ENCODE measurements around the gene COL9A1.

DNA sequence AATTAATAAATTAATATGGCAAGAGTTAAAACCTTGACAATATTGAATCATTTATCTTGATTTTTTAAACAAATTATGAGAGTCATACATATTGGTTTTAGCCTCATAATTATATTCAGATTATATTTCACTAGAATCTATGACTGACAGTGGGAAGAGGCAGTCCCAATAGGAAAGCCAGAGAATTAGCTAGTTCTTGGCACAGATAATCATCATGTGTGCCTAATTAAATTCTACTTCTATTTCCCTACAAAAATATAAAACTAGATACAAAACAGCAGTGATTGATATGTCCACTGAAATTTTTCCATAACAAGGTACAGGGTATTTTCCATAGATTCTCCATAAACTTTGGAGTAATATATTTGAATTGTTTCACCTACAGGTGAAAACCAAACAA, 38.6 kb downstream of the COL9A1 start:
- TF ChIP-seq, protein P1, sequence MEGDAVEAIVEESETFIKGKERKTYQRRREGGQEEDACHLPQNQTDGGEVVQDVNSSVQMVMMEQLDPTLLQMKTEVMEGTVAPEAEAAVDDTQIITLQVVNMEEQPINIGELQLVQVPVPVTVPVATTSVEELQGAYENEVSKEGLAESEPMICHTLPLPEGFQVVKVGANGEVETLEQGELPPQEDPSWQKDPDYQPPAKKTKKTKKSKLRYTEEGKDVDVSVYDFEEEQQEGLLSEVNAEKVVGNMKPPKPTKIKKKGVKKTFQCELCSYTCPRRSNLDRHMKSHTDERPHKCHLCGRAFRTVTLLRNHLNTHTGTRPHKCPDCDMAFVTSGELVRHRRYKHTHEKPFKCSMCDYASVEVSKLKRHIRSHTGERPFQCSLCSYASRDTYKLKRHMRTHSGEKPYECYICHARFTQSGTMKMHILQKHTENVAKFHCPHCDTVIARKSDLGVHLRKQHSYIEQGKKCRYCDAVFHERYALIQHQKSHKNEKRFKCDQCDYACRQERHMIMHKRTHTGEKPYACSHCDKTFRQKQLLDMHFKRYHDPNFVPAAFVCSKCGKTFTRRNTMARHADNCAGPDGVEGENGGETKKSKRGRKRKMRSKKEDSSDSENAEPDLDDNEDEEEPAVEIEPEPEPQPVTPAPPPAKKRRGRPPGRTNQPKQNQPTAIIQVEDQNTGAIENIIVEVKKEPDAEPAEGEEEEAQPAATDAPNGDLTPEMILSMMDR (IDR thresholded peaks at IDR 0.05; ENCODE audit: insufficient read depth, low read length, poor library complexity, severe bottlenecking) = no peak
- no peak for TF ChIP-seq EZH2phosphoT487 (conservative IDR thresholded peaks at IDR 0.05; ENCODE audit: low read length)
